ENCODE measurements around the gene JAKMIP1. TPM values are rescaled to one million over a fixed set of nuclear protein-coding genes. Genes with fewer than 3 reads are reported as not detected.

The JAKMIP1 gene
- total RNA-seq, 2 experiments from 2014 or later: 2.0 to 2.1 TPM

GRCh38 chr4:6062133-6062532 lies 138.2 kb downstream of the JAKMIP1 start:
- DNase-seq (no peak), ATAC-seq (ENCODE audit: poor library complexity) (no peak)
- Mint-ChIP-seq H3K36me3 (ENCODE audit: low read depth) (no peaks in the 10 kb centered on the region), H3K27ac (no peak overlapping the region), H3K9me3 (peaks cover 7% of the 10 kb centered on the region), H3K4me1 (ENCODE audit: low read depth) (no peaks in the 10 kb centered on the region), H3K27me3 (peaks cover 9% of the 10 kb centered on the region), H3K4me3 (no peak overlapping the region)
- H3K4me1 ChIP-seq (ENCODE audit: insufficient read depth, low read length): no peaks in the 10 kb centered on the region
- CTCF ChIA-PET: no interaction called here
- POLR2A ChIA-PET: no interaction called here
- no peak overlapping the region for H3K4me3 ChIP-seq (ENCODE audit: low read length)
- TF ChIP-seq CTCF (IDR thresholded peaks at IDR 0.05): no peak
- H3K27me3 ChIP-seq (ENCODE audit: control insufficient read depth in 1 of 2, insufficient read depth in 2 of 2, low read length in 2 of 2): no peaks in the 10 kb centered on the region
- no peak overlapping the region for H3K27ac ChIP-seq (ENCODE audit: low read depth in 1 of 2, low read length in 2 of 2)
- intact Hi-C loops (cut with DNase I, micrococcal nuclease): no loop called here
- H3K36me3 ChIP-seq (ENCODE audit: insufficient read depth, low read length): peaks cover 19% of the 10 kb centered on the region
- H3K9me3 ChIP-seq (ENCODE audit: control insufficient read depth in 1 of 2, insufficient read depth in 1 of 2, low read length in 2 of 2): peaks cover 36 to 59% of the 10 kb centered on the region in 2 experiments

- Histone ChIP-seq H3K4me1 (ENCODE audit: insufficient read depth, low read length) (no peaks in the 10 kb centered on the region), H3K27ac (ENCODE audit: low read depth in 1 of 2, low read length in 2 of 2) (no peak overlapping the region), H3K4me3 (ENCODE audit: low read length) (no peak overlapping the region), H3K27me3 (ENCODE audit: control insufficient read depth in 1 of 2, insufficient read depth in 2 of 2, low read length in 2 of 2) (no peaks in the 10 kb centered on the region), H3K36me3 (ENCODE audit: insufficient read depth, low read length) (peaks cover 19% of the 10 kb centered on the region), H3K9me3 (ENCODE audit: control insufficient read depth in 1 of 2, insufficient read depth in 1 of 2, low read length in 2 of 2) (peaks cover 39 to 83% of the 10 kb centered on the region in 2 experiments)
- no peak for DNase-seq
- Mint-ChIP-seq H3K9me3 (peaks cover 10% of the 10 kb centered on the region), H3K36me3 (ENCODE audit: low read depth) (no peaks in the 10 kb centered on the region), H3K4me3 (no peak overlapping the region), H3K27ac (no peak overlapping the region), H3K4me1 (ENCODE audit: low read depth) (no peaks in the 10 kb centered on the region), H3K27me3 (no peaks in the 10 kb centered on the region)
- POLR2A ChIA-PET: no interaction called here
- no peak for TF ChIP-seq CTCF (IDR thresholded peaks at IDR 0.05)
- ATAC-seq (ENCODE audit: poor library complexity): no peak
- intact Hi-C loops (cut with DNase I, micrococcal nuclease): no loop called here
- CTCF ChIA-PET: no interaction called here
These were observed 141.0 kb downstream of the JAKMIP1 start for GRCh38 chr4:6059375-6059805.

GRCh38 chr4:6058531-6059374 lies 141.6 kb downstream of the JAKMIP1 start:
- no peak overlapping the region for H3K4me3 ChIP-seq (ENCODE audit: low read length)
- H3K36me3 ChIP-seq (ENCODE audit: insufficient read depth, low read length): peaks cover 19% of the 10 kb centered on the region
- DNase-seq: no peak
- ATAC-seq (ENCODE audit: poor library complexity): no peak
- Mint-ChIP-seq H3K27me3 (no peaks in the 10 kb centered on the region), H3K9me3 (peaks cover 10% of the 10 kb centered on the region), H3K36me3 (ENCODE audit: low read depth) (no peaks in the 10 kb centered on the region), H3K27ac (no peak overlapping the region), H3K4me3 (no peak overlapping the region), H3K4me1 (ENCODE audit: low read depth) (no peaks in the 10 kb centered on the region)
- H3K27ac ChIP-seq (ENCODE audit: low read depth in 1 of 2, low read length in 2 of 2): no peak overlapping the region
- H3K27me3 ChIP-seq (ENCODE audit: control insufficient read depth in 1 of 2, insufficient read depth in 2 of 2, low read length in 2 of 2): no peaks in the 10 kb centered on the region
- ChIA-PET CTCF (no interaction called here), POLR2A (no interaction called here)
- no peaks in the 10 kb centered on the region for H3K4me1 ChIP-seq (ENCODE audit: insufficient read depth, low read length)
- intact Hi-C loops (cut with DNase I, micrococcal nuclease): no loop called here
- peaks cover 39 to 83% of the 10 kb centered on the region in 2 experiments for H3K9me3 ChIP-seq (ENCODE audit: control insufficient read depth in 1 of 2, insufficient read depth in 1 of 2, low read length in 2 of 2)
- TF ChIP-seq CTCF (IDR thresholded peaks at IDR 0.05): no peak
